T47D (cell line): Measurements from ENCODE around the gene ELK3.

Experiments used
- DNase-seq, 2 experiments: peaks; one replicate each; pipeline versions ENCODE4 v3.0.0 to v3.0.0-alpha.2; 2011 to 2012; ENCODE audit warnings: low read depth in 1 of 2, low spot score in 1 of 2
- JUND ChIP-seq: IDR thresholded peaks from 2 replicates; pipeline ENCODE4 v1.6.1; 2012; ENCODE audit warnings: low read depth
- in situ Hi-C: cut with HindIII; loops from 2 replicates; pipeline ENCODE4 v1.10.0; 2016; ENCODE audit warnings: low sequenced_read_pairs, low pct_unique_long_range_greater_than_20kb

Gene ELK3

DNA sequence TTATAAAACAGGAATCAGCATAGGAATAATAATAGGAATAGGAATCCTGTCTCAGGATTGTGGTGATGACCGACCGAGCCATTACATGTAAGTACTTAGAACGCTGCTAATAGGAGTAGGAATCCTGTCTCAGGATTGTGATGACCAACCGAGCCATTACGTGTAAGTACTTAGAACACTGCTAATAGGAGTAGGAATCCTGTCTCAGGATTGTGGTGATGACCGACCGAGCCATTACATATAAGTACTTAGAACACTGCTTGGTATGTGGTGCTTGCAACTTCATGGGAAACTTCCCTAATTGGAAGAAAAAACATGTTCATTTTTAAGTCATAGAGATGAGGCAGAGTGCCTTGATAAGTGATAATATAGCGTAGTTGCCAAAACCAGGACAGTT lies 30.0 kb downstream of the ELK3 start:
- TF ChIP-seq JUND, result no peak
- no peak for DNase-seq
- in situ Hi-C loops, result no loop called here

DNA sequence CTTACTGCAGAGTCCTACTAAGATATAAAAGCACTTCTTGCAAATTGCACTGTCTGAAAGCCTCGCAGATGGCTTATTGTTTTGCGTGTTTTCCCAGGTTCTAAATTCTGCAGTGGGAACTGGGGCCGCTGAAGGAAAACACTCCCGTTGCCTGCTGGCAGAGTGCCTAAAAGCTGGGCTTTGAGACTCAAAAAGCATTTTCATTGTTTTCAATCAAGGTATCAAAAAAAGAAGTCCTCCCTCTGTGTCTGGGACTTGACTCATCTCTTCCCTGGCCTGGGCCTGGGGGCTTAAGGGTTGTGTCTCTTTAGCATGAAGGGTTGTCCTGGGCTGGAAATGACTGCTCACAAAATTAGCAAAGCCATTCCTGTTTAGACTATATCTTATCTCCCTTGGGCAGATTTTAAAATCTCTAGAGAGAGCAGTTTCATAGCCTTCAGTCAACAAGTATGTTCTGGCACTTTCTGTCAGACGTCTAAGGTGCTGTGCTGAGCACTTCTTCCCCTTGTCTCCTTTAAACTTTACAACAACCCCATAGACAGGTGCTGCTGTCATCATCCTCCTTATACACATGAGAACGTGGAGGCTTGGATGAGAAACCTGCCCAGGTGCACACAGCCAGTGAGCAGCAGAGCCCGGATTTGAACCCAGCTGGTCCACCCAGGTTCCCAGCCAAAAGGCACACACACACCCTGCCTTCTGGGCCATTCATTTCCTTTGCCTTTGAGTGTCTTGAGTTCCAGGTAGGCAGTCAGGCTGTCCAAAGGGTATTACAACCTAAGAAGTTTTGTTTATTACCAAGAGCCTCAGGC lies 31.1 kb downstream of the ELK3 start:
- no peak for TF ChIP-seq JUND
- DNase-seq, result no peak
- in situ Hi-C loops, result no loop called here

GRCh38 chr12:96225994-96226399 lies 31.8 kb downstream of the ELK3 start:
- in situ Hi-C loops, result no loop called here
- TF ChIP-seq JUND, result no peak

GRCh38 chr12:96226401-96226800 lies 32.2 kb downstream of the ELK3 start:
- in situ Hi-C loops, result no loop called here
- TF ChIP-seq JUND, result no peak
- no peak for DNase-seq

More at GRCh38 chr12:96225994-96226399, 31.8 kb downstream of the ELK3 start:
- no peak for DNase-seq

GRCh38 chr12:96226801-96227348 lies 32.7 kb downstream of the ELK3 start:
- in situ Hi-C loops, result no loop called here
- TF ChIP-seq JUND, result no peak
- DNase-seq, result no peak

GRCh38 chr12:96227365-96228106 lies 33.4 kb downstream of the ELK3 start:
- TF ChIP-seq JUND, result no peak
- in situ Hi-C loops, result no loop called here
- no peak for DNase-seq

DNA sequence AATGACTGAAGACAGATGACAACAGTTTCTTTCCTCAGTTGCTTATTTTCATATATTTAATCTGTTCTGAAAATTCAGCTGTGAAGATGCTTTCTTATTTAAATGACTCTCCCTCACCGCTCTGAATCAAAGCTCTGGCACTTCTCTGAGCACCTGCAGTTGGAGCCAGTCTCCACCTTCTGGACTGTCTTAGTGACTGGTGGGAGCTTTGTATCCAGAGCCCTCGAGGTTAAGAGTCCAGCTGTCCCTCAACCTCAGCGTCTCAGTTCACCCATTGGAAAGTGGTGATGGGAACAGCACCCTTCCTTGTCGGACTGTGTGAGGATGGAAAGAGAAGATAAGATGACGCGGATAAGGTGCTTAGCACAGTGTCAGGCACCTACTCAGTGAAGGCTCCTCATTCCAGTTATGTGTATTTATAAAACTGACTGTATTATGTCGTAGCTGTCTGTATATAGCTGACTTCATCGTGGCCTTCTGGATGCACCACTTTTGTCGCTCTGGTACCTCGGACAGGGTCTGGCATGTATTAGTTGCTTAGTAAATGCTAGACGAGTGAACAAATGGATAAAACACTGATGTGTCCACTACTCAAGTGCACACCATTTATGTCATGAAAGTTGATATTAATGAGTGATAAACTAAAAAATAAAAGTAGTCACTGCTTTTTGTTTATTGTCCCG lies 34.5 kb downstream of the ELK3 start:
- no peak for DNase-seq
- TF ChIP-seq JUND, result no peak
- in situ Hi-C loops, result no loop called here

GRCh38 chr12:96230646-96231045 lies 36.5 kb downstream of the ELK3 start:
- DNase-seq, result no peak
- in situ Hi-C loops, result no loop called here
- no peak for TF ChIP-seq JUND

- in situ Hi-C loops, result no loop called here
- DNase-seq, result no peak
- no peak for TF ChIP-seq JUND
Measured at GRCh38 chr12:96233168-96233567, 39.0 kb downstream of the ELK3 start.

GRCh38 chr12:96233939-96234461 lies 39.8 kb downstream of the ELK3 start:
- no peak for TF ChIP-seq JUND
- in situ Hi-C loops, result no loop called here
- no peak for DNase-seq

- in situ Hi-C loops, result no loop called here
- no peak for DNase-seq
- TF ChIP-seq JUND, result no peak
Measured at GRCh38 chr12:96234591-96235483, 40.7 kb downstream of the ELK3 start.

GRCh38 chr12:96235484-96235826 lies 41.3 kb downstream of the ELK3 start:
- DNase-seq, result no peak

More at GRCh38 chr12:96235484-96235826, 41.3 kb downstream of the ELK3 start:
- no peak for TF ChIP-seq JUND
- in situ Hi-C loops, result no loop called here
